ENCODE measurements around the gene GFRAL. TPM values are rescaled to one million over a fixed set of nuclear protein-coding genes. Genes with fewer than 3 reads are reported as not detected.
A peak's percentile ranks its signal among the peaks of the same experiment; 100 is the strongest.

GFRAL gene
- total and polyA plus RNA-seq, 12 donors: not detected

- ATAC-seq (no peak), DNase-seq (no peak)
- Histone ChIP-seq H3K36me3 (no peaks in the 10 kb centered on the region), H3K4me1 (peaks cover 0 to 5% (median 0%) of the 10 kb centered on the region in 9 donors), H3K27me3 (no peaks in the 10 kb centered on the region), H3K9me3 (no peaks in the 10 kb centered on the region), H3K4me3 (no peak overlapping the region), H3K27ac (no peak overlapping the region)
- WGBS, 2 donors: 52 to 63% methylated on average over 3 of the region's 3 CpGs
- intact Hi-C loops (cut with DNase I): no loop called here
- TF ChIP-seq, protein P1, sequence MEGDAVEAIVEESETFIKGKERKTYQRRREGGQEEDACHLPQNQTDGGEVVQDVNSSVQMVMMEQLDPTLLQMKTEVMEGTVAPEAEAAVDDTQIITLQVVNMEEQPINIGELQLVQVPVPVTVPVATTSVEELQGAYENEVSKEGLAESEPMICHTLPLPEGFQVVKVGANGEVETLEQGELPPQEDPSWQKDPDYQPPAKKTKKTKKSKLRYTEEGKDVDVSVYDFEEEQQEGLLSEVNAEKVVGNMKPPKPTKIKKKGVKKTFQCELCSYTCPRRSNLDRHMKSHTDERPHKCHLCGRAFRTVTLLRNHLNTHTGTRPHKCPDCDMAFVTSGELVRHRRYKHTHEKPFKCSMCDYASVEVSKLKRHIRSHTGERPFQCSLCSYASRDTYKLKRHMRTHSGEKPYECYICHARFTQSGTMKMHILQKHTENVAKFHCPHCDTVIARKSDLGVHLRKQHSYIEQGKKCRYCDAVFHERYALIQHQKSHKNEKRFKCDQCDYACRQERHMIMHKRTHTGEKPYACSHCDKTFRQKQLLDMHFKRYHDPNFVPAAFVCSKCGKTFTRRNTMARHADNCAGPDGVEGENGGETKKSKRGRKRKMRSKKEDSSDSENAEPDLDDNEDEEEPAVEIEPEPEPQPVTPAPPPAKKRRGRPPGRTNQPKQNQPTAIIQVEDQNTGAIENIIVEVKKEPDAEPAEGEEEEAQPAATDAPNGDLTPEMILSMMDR (IDR thresholded peaks at IDR 0.05): no peak
Measured at GRCh38 chr6:55397986-55398385, 70.7 kb downstream of the GFRAL start.

DNA sequence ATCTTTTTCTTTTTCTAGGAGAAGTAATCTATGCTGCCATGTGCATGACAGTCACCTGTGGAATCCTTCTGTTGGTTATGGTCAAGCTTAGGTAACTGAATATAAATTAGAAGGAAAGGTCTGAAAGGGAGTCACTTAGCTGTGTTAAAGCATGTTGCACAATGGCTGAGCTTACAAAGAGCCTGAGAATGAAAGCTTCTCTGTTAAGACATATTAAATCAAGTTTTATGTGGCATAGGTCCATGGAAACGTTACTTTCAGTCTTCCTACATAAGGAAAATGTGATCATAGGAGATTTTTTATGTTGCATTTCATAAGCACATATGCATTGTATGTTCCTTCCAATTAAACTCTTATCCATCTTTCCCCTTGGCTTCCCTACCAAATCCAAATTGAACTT is 72.1 kb downstream of the GFRAL start:
- Histone ChIP-seq H3K27me3 (no peaks in the 10 kb centered on the region), H3K36me3 (no peaks in the 10 kb centered on the region), H3K4me3 (no peak overlapping the region), H3K9me3 (no peaks in the 10 kb centered on the region), H3K4me1 (peaks cover 0 to 5% (median 0%) of the 10 kb centered on the region in 9 donors), H3K27ac (no peak overlapping the region)
- DNase-seq (no peak), ATAC-seq (no peak)
- TF ChIP-seq, protein P1 (IDR thresholded peaks at IDR 0.05): no peak
- intact Hi-C loops (cut with DNase I): no loop called here
- WGBS, 2 donors: 61 to 71% methylated on average over 1 of the region's 1 CpG

DNA sequence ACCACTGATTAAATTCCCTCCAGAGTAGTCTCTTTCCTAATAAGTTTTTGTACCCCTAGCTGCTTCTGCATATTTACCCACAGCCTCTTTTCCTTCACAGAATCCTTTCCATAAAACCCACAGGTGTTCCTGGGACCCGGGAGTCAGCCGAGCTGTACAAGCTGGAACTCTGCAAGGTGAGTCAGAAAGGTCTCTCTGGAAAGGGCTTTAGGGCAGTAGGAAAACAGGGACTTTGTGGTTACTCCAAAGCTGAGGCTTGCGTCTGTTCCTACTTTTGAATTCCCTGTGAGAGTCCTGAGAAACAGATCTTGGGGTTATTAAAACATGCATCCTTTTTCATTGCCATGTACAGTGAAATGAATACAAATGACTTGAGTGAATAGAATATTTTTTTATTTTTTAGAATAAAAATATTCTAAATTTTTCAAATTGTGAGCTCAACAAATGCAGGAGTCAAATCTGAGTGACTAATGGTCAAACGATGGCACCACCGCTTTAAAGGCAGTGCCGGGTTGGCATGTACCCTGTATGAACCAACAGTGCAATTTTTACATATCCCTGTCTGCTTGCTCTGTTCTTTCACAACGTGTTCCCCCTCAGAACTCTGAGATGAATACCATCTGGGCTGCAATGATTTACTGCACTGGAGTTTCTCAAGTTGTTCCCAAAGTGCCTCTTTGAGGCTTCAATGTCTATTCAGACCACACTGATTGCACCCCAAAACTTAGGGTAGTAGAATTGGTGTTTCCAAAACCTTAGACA is 78.4 kb downstream of the GFRAL start:
- H3K4me1 ChIP-seq: peaks cover 0 to 9% (median 0%) of the 10 kb centered on the region in 9 donors
- no peak for DNase-seq
- ATAC-seq: peak in 2 of 8 donors; percentile 47 to 74
- H3K27me3 ChIP-seq: no peaks in the 10 kb centered on the region
- H3K4me3 ChIP-seq: no peak overlapping the region
- intact Hi-C loops (cut with DNase I): no loop called here
- H3K36me3 ChIP-seq: no peaks in the 10 kb centered on the region
- TF ChIP-seq, protein P1 (IDR thresholded peaks at IDR 0.05): no peak
- H3K9me3 ChIP-seq: no peaks in the 10 kb centered on the region
- peak overlapping the region in 1 of 10 donors; percentile 16 for H3K27ac ChIP-seq
- 65 to 67% methylated on average over 7 of the region's 7 CpGs for WGBS, 2 donors

DNA sequence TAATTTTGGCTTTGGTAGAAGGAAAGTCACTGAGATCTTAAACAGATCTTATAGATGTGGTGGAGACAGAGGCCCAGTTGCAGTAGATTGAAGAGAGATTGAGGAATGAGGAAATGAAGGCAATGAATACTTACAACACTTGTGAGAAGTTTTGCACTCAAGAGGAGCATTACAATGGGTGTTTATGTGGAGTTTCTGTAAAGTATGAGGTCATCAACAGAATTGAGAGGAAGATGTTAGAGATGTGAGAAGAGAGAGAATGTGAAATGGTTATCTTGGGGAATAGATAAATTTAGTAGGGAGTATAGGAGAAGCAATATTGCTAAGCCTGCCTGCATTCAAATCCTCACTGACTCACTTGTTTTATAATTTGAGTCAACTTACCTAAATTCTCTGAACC is 83.4 kb downstream of the GFRAL start:
- peaks cover 0 to 4% (median 0%) of the 10 kb centered on the region in 9 donors for H3K4me1 ChIP-seq
- no peak overlapping the region for H3K27ac ChIP-seq
- H3K27me3 ChIP-seq: no peaks in the 10 kb centered on the region
- TF ChIP-seq, protein P1 (IDR thresholded peaks at IDR 0.05): no peak
- H3K4me3 ChIP-seq: no peak overlapping the region
- DNase-seq: no peak
- H3K36me3 ChIP-seq: no peaks in the 10 kb centered on the region
- H3K9me3 ChIP-seq: no peaks in the 10 kb centered on the region
- ATAC-seq: no peak
- intact Hi-C loops (cut with DNase I): no loop called here
